ENCODE results near the gene PPP1R15A. TPM values are rescaled to one million over a fixed set of nuclear protein-coding genes. Genes with fewer than 3 reads are reported as not detected.
"Not testable (repeated sequence)": the region's sequence is repeated elsewhere in the genome, so short reads cannot be mapped to it uniquely, and the experiment has no call there.

PPP1R15A gene
- total and polyA plus RNA-seq, 4 donors = 5.6 to 52.5 (median 11.3) TPM

- H3K4me3 ChIP-seq (ENCODE audit: low read depth in 1 of 3, low read length in 3 of 3) = no peak overlapping the region
- H3K27ac ChIP-seq (ENCODE audit: low read depth in 1 of 2, low read length in 2 of 2) = no peak overlapping the region
- no peaks in the 10 kb centered on the region for H3K36me3 ChIP-seq (ENCODE audit: control insufficient read depth in 4 of 4, insufficient read depth in 3 of 4, low read depth in 1 of 4, low read length in 3 of 4)
- H3K9me3 ChIP-seq (ENCODE audit: control insufficient read depth in 4 of 4, low read length in 3 of 4) = no peaks in the 10 kb centered on the region
- TF ChIP-seq REST (IDR thresholded peaks at IDR 0.05) = no peak
- no peaks in the 10 kb centered on the region for H3K27me3 ChIP-seq (ENCODE audit: control insufficient read depth in 4 of 4, insufficient read depth in 4 of 4, low read length in 3 of 4)
- 96% methylated on average over 21 of the region's 21 CpGs for WGBS
- no peaks in the 10 kb centered on the region for H3K4me1 ChIP-seq (ENCODE audit: control insufficient read depth in 4 of 4, insufficient read depth in 4 of 4, low read length in 3 of 4)
- no peak for DNase-seq (ENCODE audit: low spot score)
- no peak overlapping the region for H3K9ac ChIP-seq (ENCODE audit: low read depth in 1 of 2, low read length in 2 of 2)
These were observed 15.8 kb downstream of the PPP1R15A start for GRCh38 chr19:48887861-48888612.

DNA sequence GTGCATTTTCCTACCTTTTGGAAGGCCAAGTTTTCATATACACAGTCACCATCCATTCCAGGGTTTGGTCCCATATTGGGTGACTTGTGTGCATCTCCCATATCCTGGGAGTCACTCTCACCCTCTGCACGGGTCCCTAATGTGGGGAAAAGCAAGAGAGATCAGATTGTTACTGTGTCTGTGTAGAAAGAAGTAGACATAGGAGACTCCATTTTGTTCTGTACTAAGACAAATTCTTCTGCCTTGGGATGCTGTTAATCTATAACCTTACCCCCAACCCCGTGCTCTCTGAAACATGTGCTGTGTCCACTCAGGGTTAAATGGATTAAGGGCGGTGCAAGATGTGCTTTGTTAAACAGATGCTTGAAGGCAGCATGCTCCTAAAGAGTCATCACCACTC, 17.3 kb downstream of the PPP1R15A start:
- not testable (repeated sequence) for H3K4me3 ChIP-seq (ENCODE audit: low read depth in 1 of 3, low read length in 3 of 3); H3K36me3 ChIP-seq (ENCODE audit: control insufficient read depth in 4 of 4, insufficient read depth in 3 of 4, low read depth in 1 of 4, low read length in 3 of 4); H3K9ac ChIP-seq (ENCODE audit: low read depth in 1 of 2, low read length in 2 of 2); H3K9me3 ChIP-seq (ENCODE audit: control insufficient read depth in 4 of 4, low read length in 3 of 4); DNase-seq (ENCODE audit: low spot score); H3K27me3 ChIP-seq (ENCODE audit: control insufficient read depth in 4 of 4, insufficient read depth in 4 of 4, low read length in 3 of 4); H3K27ac ChIP-seq (ENCODE audit: low read depth in 1 of 2, low read length in 2 of 2); H3K4me1 ChIP-seq (ENCODE audit: control insufficient read depth in 4 of 4, insufficient read depth in 4 of 4, low read length in 3 of 4)
- WGBS = 58% methylated on average over 2 of the region's 3 CpGs

DNA sequence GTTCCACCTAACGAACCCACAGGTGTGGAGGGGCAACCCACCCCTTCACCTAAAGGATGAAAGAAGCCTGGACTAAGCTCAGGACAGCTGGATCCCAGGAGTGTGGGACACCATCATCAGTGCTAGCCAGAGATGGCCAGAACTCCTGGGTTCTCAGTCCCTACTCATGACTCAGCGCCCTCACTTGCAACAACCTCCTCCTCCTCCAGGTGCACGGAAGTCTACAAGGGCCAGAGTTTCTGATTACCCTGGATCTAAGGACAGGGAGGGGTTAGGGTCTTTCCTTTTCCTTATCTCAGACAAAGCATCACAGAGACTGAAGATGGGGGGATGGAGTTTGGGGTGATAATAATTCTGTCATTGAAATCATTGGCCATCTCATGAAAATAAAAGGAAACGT, 18.3 kb downstream of the PPP1R15A start:
- no peak for DNase-seq (ENCODE audit: low spot score)
- Histone ChIP-seq H3K27ac (ENCODE audit: low read depth in 1 of 2, low read length in 2 of 2) (no peak overlapping the region), H3K9ac (ENCODE audit: low read depth in 1 of 2, low read length in 2 of 2) (no peak overlapping the region), H3K27me3 (ENCODE audit: control insufficient read depth in 4 of 4, insufficient read depth in 4 of 4, low read length in 3 of 4) (no peaks in the 10 kb centered on the region), H3K36me3 (ENCODE audit: control insufficient read depth in 4 of 4, insufficient read depth in 3 of 4, low read depth in 1 of 4, low read length in 3 of 4) (no peaks in the 10 kb centered on the region), H3K4me3 (ENCODE audit: low read depth in 1 of 3, low read length in 3 of 3) (no peak overlapping the region), H3K9me3 (ENCODE audit: control insufficient read depth in 4 of 4, low read length in 3 of 4) (no peaks in the 10 kb centered on the region), H3K4me1 (ENCODE audit: control insufficient read depth in 4 of 4, insufficient read depth in 4 of 4, low read length in 3 of 4) (no peaks in the 10 kb centered on the region)
- WGBS = 75% methylated on average over 4 of the region's 4 CpGs
- no peak for TF ChIP-seq SP1 (IDR thresholded peaks at IDR 0.05)
- no peak for TF ChIP-seq EGR1 (IDR thresholded peaks at IDR 0.05; ENCODE audit: low read depth in 2 of 2)
- no peak for TF ChIP-seq HNF4A (conservative IDR thresholded peaks at IDR 0.05)
- TF ChIP-seq REST (IDR thresholded peaks at IDR 0.05) = no peak
- TF ChIP-seq YY1 (IDR thresholded peaks at IDR 0.05) = no peak
- TF ChIP-seq, protein P1, sequence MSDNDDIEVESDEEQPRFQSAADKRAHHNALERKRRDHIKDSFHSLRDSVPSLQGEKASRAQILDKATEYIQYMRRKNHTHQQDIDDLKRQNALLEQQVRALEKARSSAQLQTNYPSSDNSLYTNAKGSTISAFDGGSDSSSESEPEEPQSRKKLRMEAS (IDR thresholded peaks at IDR 0.05) = no peak
- no peak for TF ChIP-seq FOXA1 (IDR thresholded peaks at IDR 0.05)
- TF ChIP-seq JUND (IDR thresholded peaks at IDR 0.05) = no peak

Measured in liver (tissue), 9 donors.